NB4 (cell line): ENCODE results near the gene ETV6.

Source experiments
- DNase-seq: peaks from one replicate; pipeline ENCODE4 v3.0.0; 2010; ENCODE audit warnings: low read depth
- H3K4me3 ChIP-seq: one replicate; pipeline ENCODE4 v1.5.1; 2011; ENCODE audit warnings: mild to moderate bottlenecking, low read depth, low read length, moderate library complexity
- MYC ChIP-seq: IDR thresholded peaks from 2 replicates; pipeline ENCODE4 v1.6.1; 2011; ENCODE audit warnings: low read depth, low read length
- POLR2A ChIP-seq: IDR thresholded peaks from 2 replicates; pipeline ENCODE4 v1.6.1; 2011; ENCODE audit warnings: mild to moderate bottlenecking; ENCODE audit not compliant: insufficient read length; ENCODE audit errors: extremely low read depth
- TF ChIP-seq, protein P1 (sequence below): IDR thresholded peaks from one replicate; pipeline ENCODE4 v1.5.1; 2012; ENCODE audit warnings: low read depth, low read length
- TF ChIP-seq, protein P2 (sequence below): IDR thresholded peaks from 2 replicates; pipeline ENCODE4 v1.6.1; 2011; ENCODE audit warnings: low read depth, low read length

Gene ETV6

DNA sequence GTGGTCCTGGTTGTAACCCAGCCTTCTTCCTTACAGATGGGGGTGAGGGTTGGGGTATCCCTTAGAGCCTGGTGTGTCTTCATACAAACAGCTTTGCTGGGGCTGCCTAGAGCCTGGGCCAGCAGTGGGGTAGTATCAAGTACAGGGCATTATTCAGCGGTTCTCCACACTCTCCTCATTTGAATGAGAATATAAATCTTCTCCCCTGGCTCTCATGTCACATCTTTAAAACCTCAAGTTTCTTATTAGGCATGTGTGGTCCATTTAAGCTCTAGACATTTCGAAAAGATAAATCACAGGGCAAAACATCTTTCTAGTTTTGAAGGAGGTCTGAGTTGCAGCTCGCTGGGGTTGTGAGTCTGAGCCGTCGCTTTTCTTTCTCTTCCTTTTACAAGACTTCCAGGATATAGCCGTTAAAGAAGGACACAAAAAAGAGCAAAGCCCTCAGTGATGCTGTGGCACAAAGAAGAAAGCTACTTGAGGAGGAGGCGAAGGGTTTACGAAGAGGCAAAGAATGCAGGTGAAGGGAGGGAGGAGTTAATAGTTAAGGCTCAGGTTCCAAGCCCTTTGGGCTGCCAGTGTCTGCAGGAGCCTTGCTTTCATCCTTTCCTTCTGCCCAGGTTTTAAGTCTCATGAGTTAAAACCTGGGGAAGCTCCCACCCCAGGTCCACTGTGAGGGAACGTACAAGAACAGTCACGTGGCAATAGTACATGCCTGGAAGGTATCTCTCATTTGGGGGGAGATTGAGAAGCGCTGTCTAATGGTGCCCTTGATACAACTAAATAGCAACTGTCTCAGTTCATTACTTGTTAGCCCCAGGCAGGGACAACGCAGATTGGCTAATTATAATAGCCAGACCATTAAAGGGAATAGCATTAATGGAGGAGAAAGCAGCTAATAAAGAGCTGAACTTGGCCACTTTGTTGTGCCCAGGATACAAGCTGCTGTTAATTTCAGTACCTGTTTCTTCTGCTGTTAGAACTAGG lies 94.2 kb downstream of the ETV6 start:
- TF ChIP-seq, protein P1, sequence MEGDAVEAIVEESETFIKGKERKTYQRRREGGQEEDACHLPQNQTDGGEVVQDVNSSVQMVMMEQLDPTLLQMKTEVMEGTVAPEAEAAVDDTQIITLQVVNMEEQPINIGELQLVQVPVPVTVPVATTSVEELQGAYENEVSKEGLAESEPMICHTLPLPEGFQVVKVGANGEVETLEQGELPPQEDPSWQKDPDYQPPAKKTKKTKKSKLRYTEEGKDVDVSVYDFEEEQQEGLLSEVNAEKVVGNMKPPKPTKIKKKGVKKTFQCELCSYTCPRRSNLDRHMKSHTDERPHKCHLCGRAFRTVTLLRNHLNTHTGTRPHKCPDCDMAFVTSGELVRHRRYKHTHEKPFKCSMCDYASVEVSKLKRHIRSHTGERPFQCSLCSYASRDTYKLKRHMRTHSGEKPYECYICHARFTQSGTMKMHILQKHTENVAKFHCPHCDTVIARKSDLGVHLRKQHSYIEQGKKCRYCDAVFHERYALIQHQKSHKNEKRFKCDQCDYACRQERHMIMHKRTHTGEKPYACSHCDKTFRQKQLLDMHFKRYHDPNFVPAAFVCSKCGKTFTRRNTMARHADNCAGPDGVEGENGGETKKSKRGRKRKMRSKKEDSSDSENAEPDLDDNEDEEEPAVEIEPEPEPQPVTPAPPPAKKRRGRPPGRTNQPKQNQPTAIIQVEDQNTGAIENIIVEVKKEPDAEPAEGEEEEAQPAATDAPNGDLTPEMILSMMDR, result no peak
- TF ChIP-seq, protein P2, sequence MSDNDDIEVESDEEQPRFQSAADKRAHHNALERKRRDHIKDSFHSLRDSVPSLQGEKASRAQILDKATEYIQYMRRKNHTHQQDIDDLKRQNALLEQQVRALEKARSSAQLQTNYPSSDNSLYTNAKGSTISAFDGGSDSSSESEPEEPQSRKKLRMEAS, result no peak
- TF ChIP-seq MYC (no peak), POLR2A (no peak)
- no peak overlapping the region for H3K4me3 ChIP-seq
- no peak for DNase-seq

DNA sequence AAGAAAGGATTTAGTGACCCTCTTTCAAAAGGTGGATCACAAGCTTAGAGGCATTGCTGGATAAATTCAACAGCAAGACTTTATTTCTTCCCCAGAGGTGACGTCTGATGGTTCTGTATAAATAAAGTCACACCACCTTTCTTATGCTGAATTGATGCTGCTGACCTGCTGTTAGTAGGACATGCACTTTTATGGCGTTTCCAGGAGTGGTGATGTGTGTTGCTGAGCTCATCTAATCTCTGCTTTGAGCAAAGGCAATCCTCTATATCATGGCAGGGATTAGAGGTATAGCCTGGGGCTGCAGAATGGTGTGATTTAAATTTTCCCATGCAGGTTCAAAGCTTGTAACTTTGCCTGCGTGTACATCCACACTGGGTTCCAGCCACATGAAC lies 94.9 kb downstream of the ETV6 start:
- no peak for TF ChIP-seq POLR2A
- TF ChIP-seq, protein P1, result no peak
- TF ChIP-seq, protein P2, result no peak
- no peak for DNase-seq
- H3K4me3 ChIP-seq, result no peak overlapping the region

DNA sequence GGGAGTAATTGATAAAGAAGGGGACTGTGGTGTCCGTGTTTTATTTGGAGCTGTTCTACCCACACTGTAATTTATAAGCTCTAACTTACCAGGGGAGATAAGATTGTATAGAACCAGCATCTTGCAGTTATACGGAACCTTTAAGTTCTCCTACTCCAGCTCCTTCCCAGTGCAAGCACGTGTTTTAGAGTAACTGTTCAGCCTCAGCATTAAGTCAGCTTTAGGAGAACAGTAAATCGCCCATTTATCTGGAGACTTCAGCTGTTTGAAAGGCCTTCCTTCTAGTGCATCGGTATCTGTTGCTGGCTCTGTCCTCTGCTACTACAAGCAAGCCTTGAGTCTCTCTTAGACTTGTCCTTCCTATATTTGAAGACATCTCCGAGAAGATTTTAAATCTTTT lies 95.6 kb downstream of the ETV6 start:
- no peak for TF ChIP-seq POLR2A
- TF ChIP-seq MYC, result no peak
- TF ChIP-seq, protein P1, result no peak
- TF ChIP-seq, protein P2, result no peak
- no peak for DNase-seq
- H3K4me3 ChIP-seq, result no peak overlapping the region

DNA sequence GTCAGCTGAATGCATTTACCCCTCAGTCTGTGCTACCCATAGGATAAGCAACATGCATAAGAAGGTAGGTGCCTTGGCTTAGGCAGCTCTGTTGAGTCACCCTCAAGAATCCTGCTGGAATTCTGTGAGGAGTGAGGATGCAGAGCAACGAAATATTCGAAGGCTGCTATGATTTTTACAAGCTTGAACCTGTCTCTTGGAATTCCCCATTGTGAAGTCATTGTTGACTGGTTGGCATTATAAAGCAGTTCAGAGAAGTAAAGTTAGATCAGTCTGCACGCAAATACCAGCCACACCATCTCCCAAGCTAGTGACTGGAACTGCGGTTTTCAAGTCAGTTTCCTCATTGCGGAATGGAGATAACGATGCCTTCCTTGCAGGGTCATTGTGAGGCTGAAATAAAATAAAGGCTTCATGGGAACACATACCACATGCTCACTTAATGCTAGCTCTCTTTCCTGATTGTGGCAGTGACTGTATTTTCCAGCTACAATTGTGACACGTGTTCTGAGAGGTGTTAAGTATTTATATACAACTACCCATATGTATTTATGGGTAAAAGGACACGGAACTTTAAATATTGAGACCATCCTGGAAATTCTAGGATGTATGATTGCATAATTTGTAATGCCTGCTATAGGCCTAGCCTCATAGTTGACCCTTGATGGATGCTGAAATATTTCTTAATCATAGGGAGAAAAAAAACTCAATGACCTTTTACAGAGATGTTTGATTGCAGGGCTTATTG lies 96.7 kb downstream of the ETV6 start:
- peak; percentile 94 for DNase-seq
- peak; percentile 65 for TF ChIP-seq MYC
- TF ChIP-seq, protein P2, result peak; percentile 89
- TF ChIP-seq, protein P1, result no peak
- no peak for TF ChIP-seq POLR2A
- H3K4me3 ChIP-seq, result no peak overlapping the region

DNA sequence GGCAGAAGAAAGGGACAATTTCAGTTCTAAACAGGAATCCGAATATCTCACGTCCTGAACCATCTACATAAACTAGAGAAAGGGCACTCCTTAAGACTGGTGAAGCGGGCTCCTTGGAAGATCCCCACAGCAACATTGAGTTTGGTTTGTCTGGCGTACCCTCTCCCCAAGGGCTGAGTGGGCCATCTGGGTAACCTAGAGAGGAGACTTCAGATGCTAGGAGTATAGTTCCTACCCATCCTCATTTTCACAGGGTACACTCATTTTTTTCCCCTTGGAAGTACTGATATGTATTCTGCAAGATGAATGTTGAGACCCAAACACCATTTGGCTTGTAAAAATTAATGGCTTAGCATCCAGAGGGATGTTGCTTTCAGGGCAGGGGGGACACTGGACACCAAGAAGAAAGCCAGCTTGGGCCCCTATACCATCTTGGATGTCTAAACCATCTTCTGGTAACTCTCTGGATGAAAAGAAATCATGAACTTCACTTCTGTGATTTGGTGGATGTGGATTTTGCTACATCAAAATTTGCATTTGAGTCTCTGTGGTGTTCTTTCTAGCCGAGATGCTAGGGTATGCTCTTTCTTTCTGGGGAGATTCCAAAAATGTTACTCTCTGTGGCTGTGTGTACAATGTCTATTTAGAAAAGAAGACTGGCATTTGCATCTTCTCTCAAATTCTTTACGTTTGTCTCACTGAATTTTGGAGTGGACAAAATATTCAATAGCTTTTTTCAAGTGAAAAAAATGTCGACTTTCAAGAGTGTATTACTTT lies 97.7 kb downstream of the ETV6 start:
- H3K4me3 ChIP-seq, result no peak overlapping the region
- TF ChIP-seq MYC, result no peak
- TF ChIP-seq, protein P2, result no peak
- TF ChIP-seq, protein P1, result no peak
- no peak for TF ChIP-seq POLR2A
- no peak for DNase-seq
